Measurements from ENCODE around the gene SLC35F3. TPM values are rescaled to one million over a fixed set of nuclear protein-coding genes. Genes with fewer than 3 reads are reported as not detected.

SLC35F3 gene
- total RNA-seq, 1 donor from 2014 or later = 0.36 TPM

DNA sequence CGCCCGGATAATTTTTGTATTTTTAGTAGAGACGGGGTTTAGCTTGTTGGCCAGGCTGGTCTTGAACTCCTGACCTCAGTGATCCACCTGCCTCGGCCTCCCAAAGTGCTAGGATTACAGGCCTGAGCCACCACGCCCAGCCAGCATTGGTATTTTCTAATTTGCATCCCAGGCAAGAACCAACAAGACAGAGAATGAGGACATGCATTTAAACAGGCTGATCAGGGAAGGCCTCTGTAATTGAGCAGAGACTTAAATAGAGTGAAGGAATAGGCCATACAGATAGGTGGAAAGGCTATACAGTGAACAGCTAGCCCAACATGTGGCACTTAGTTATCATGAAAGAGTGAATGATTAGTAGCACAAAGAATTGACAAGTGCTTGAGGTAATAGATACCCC, 230.4 kb downstream of the SLC35F3 start:
- Mint-ChIP-seq H3K4me3 (ENCODE audit: unreplicated experiment) (no peak overlapping the region), H3K27ac (ENCODE audit: unreplicated experiment) (no peak overlapping the region), H3K9me3 (ENCODE audit: unreplicated experiment) (no peaks in the 10 kb centered on the region), H3K4me1 (ENCODE audit: unreplicated experiment) (peaks cover 3% of the 10 kb centered on the region), H3K36me3 (ENCODE audit: low read depth, unreplicated experiment) (no peaks in the 10 kb centered on the region), H3K27me3 (ENCODE audit: unreplicated experiment) (peaks cover 2% of the 10 kb centered on the region)
- no peak for TF ChIP-seq CTCF (IDR thresholded peaks at IDR 0.05; ENCODE audit: unreplicated experiment)
- DNase-seq (ENCODE audit: low spot score) = no peak

GRCh38 chr1:234135501-234135900, 231.0 kb downstream of the SLC35F3 start:
- no peaks in the 10 kb centered on the region for H3K36me3 Mint-ChIP-seq (ENCODE audit: low read depth, unreplicated experiment)
- peaks cover 2% of the 10 kb centered on the region for H3K27me3 Mint-ChIP-seq (ENCODE audit: unreplicated experiment)
- H3K4me3 Mint-ChIP-seq (ENCODE audit: unreplicated experiment) = no peak overlapping the region
- H3K4me1 Mint-ChIP-seq (ENCODE audit: unreplicated experiment) = peaks cover 3% of the 10 kb centered on the region
- DNase-seq (ENCODE audit: low spot score) = no peak
- no peak overlapping the region for H3K27ac Mint-ChIP-seq (ENCODE audit: unreplicated experiment)
- TF ChIP-seq CTCF (IDR thresholded peaks at IDR 0.05; ENCODE audit: unreplicated experiment) = no peak
- H3K9me3 Mint-ChIP-seq (ENCODE audit: unreplicated experiment) = no peaks in the 10 kb centered on the region

GRCh38 chr1:234136073-234136472, 231.6 kb downstream of the SLC35F3 start:
- peaks cover 2% of the 10 kb centered on the region for H3K27me3 Mint-ChIP-seq (ENCODE audit: unreplicated experiment)
- no peak for DNase-seq (ENCODE audit: low spot score)
- H3K27ac Mint-ChIP-seq (ENCODE audit: unreplicated experiment) = no peak overlapping the region
- no peaks in the 10 kb centered on the region for H3K36me3 Mint-ChIP-seq (ENCODE audit: low read depth, unreplicated experiment)
- H3K4me1 Mint-ChIP-seq (ENCODE audit: unreplicated experiment) = peaks cover 3% of the 10 kb centered on the region
- H3K4me3 Mint-ChIP-seq (ENCODE audit: unreplicated experiment) = no peak overlapping the region
- no peaks in the 10 kb centered on the region for H3K9me3 Mint-ChIP-seq (ENCODE audit: unreplicated experiment)
- TF ChIP-seq CTCF (IDR thresholded peaks at IDR 0.05; ENCODE audit: unreplicated experiment) = no peak

DNA sequence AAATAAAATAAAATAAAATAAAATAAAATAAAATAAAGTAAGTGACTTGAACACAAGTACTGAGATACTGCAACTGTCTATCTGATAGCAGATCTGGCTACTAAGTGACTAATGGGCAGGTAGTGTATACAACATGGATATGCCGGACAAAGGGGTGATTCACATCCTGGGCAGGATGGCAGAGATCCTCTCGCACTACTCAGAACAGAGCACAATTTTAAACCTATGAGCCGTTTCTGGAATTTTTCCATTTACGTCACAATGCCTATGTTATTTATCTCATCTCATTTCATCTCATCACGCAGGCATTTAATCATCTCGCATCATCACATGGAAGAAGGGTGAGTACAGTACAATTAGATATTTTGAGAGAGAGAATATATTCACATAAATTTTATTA, 235.5 kb downstream of the SLC35F3 start:
- Mint-ChIP-seq H3K27ac (ENCODE audit: unreplicated experiment) (no peak overlapping the region), H3K4me1 (ENCODE audit: unreplicated experiment) (peaks cover 3% of the 10 kb centered on the region), H3K4me3 (ENCODE audit: unreplicated experiment) (no peak overlapping the region), H3K27me3 (ENCODE audit: unreplicated experiment) (peaks cover 2% of the 10 kb centered on the region), H3K36me3 (ENCODE audit: low read depth, unreplicated experiment) (no peaks in the 10 kb centered on the region), H3K9me3 (ENCODE audit: unreplicated experiment) (no peaks in the 10 kb centered on the region)
- DNase-seq (ENCODE audit: low spot score) = no peak
- no peak for TF ChIP-seq CTCF (IDR thresholded peaks at IDR 0.05; ENCODE audit: unreplicated experiment)

DNA sequence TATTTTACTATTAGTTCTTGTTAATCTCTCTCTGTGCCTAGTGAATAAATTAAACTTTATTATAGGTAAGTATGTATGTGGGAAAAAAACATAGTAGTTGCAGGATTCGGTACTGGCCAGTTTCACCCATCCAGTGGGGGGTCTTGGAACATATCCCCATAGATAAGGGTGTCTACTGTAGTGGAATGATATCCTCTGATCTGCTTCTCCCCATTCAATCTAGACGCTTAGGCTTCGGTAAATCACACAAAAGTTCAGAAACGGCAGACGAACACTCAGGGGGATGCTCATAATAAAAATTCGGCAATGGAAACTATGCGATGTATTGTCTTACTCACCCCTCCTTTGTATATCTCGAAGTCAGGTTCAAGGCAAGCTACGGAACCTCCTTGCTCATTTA, 235.9 kb downstream of the SLC35F3 start:
- no peak overlapping the region for H3K27ac Mint-ChIP-seq (ENCODE audit: unreplicated experiment)
- DNase-seq (ENCODE audit: low spot score) = no peak
- H3K4me1 Mint-ChIP-seq (ENCODE audit: unreplicated experiment) = peaks cover 1% of the 10 kb centered on the region
- TF ChIP-seq CTCF (IDR thresholded peaks at IDR 0.05; ENCODE audit: unreplicated experiment) = no peak
- no peaks in the 10 kb centered on the region for H3K36me3 Mint-ChIP-seq (ENCODE audit: low read depth, unreplicated experiment)
- H3K27me3 Mint-ChIP-seq (ENCODE audit: unreplicated experiment) = no peaks in the 10 kb centered on the region
- no peaks in the 10 kb centered on the region for H3K9me3 Mint-ChIP-seq (ENCODE audit: unreplicated experiment)
- H3K4me3 Mint-ChIP-seq (ENCODE audit: unreplicated experiment) = no peak overlapping the region
